ENCODE data around the gene PRR7.
"Not testable (repeated sequence)": the region's sequence is repeated elsewhere in the genome, so short reads cannot be mapped to it uniquely, and the experiment has no call there.

GRCh38 chr5:177417081-177417480 is 29.5 kb upstream of the PRR7 start:
- TF ChIP-seq EP300 (conservative IDR thresholded peaks at IDR 0.05; ENCODE audit: poor library complexity, severe bottlenecking); CTCF (IDR thresholded peaks at IDR 0.05; ENCODE audit: poor library complexity, severe bottlenecking); POLR2AphosphoS5 (IDR thresholded peaks at IDR 0.05); MXI1 (conservative IDR thresholded peaks at IDR 0.05; ENCODE audit: poor library complexity, severe bottlenecking); EZH2 (IDR thresholded peaks at IDR 0.05; ENCODE audit: borderline replicate concordance, insufficient read depth, low read length, poor library complexity, severe bottlenecking): not testable (repeated sequence)
